Ishikawa (cell line): ENCODE data around the gene GRID1.

ENCODE experiments used
- CREB1 ChIP-seq: IDR thresholded peaks from 2 replicates; pipeline ENCODE4 v1.6.1; 2012; ENCODE audit warnings: low read depth
- EP300 ChIP-seq: IDR thresholded peaks from 2 replicates; pipeline ENCODE4 v1.6.1; 2012; ENCODE audit warnings: borderline replicate concordance
- NFIC ChIP-seq: IDR thresholded peaks from 2 replicates; pipeline ENCODE4 v1.6.1; 2012
- RAD21 ChIP-seq: IDR thresholded peaks from 2 replicates; pipeline ENCODE4 v1.6.1; 2012; ENCODE audit warnings: low read depth
- TAF1 ChIP-seq: IDR thresholded peaks from 2 replicates; pipeline ENCODE4 v1.6.1; 2012; ENCODE audit warnings: low read depth, mild to moderate bottlenecking

GRCh38 chr10:86349940-86350630 is 16.5 kb downstream of the GRID1 start:
- TF ChIP-seq RAD21 (no peak), NFIC (no peak), EP300 (no peak), TAF1 (no peak), CREB1 (no peak)
